ENCODE measurements around the gene ARHGEF9.
"Not testable (repeated sequence)": the region's sequence is repeated elsewhere in the genome, so short reads cannot be mapped to it uniquely, and the experiment has no call there.

ARHGEF9 gene

DNA sequence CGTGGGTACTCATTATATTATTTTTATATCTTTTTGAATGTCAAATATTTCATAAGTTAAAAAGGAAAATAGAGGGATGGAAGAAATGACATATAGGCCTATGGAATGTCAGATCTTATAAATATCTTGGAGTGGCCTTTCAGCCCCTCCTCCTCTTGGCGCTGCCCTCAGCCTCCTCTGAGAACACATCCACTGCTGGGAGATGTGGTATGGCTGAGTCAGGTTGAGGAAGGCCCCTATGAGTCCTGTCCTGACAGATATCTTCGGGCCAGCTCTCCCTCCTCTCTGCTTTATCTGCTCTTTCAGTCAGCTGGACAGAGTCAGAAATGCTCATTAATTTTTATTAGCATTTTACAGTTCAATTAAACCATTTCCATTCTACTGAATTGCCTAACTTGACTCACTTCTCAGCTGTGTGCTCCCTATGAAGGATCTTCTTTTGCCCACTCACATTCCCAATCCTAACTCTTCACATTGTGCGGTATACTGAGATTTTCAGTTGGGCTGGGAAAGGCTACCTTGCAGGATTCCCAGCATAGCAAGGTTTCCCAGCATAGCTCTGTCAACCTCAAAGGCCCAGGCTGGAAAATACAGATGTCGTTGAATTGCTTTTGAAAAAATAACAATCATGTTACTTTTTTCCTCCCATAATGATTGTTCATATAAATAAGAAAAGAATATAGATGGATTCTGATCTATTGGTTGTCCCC lies 128.0 kb downstream of the ARHGEF9 start:
- no peak for DNase-seq

DNA sequence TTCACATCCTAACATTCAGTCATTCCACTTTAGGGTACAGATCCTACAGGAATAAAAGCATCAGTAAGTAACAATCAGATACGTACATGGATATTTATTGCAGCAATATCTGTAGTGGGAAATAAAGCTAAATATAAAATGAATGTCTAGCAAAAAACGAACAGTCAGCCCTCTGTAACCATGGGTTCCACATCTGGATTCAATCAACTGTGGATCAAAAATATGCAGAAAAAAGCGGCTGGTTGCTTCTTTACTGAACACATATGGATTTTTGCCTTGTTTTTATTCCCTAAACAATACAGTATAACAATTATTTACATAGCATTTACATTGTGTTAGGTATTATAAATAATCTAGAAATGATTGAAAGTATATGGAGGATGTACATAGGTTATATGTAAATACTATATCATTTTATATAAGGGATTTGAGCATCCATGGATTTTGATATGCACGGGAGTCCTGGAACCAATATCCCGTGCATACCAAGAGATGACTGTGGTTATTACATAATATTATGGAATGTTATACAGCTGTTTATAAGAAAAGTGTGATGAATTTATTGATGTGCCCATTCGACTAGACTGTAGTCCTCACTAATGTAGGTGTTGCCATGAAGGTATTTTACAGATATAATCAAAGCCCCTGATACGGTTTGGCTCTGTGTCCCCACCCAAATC lies 132.8 kb downstream of the ARHGEF9 start:
- no peak for DNase-seq

DNA sequence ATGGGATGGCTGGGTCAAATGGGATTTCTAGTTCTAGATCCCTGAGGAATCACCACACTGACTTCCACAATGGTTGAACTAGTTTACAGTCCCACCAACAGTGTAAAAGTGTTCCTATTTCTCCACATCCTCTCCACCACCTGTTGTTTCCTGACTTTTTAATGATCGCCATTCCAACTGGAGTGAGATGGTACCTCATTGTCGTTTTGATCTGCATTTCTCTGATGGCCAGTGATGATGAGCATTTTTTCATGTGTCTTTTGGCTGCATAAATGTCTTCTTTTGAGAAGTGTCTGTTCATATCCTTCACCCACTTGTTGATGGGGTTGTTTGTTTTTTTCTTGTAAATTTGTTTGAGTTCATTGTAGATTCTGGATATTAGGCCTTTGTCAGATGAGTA lies 139.3 kb downstream of the ARHGEF9 start:
- DNase-seq = not testable (repeated sequence)

DNA sequence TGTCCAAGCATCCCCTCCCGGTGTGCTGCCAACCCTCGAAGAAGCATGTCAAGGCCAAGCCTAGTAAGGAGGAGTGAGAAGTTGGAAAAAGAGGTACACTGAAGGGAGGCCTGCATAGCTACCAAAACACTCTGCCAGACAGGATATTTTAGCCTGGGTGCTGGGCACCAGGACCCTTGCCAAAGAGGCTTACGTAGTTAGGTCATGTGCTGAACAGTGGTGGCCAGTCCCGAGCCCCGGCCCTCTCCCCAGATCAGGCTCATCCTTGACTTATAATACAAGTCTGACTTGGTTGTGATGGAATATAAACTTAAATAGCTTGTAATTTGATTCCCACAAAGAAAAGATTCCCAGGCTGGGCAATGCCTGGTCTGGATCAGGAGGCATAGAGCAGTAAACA lies 149.3 kb downstream of the ARHGEF9 start:
- no peak for DNase-seq

DNA sequence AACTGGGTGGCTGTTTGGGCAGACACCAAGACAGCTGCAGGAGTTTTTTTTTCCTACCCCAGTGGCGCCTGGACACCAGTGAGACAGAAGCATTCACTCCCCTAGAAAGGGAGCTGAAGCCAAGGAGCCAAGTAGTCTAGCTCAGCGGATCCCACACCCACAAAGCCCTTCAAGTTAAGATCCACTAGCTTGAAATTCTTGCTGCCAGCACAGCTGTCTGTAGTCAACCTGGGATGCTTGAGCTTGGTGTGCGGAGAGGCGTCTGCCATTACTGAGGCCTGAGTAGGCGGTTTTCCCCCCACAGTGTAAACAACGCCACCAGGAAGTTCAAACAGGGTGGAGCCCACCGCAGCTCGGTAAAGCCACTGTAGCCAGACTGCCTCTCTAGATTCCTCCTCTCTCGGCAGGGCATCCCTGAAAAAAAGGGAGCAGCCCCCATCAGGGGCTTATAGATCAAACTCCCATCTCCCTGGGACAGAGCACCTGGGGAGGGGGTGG lies 171.4 kb downstream of the ARHGEF9 start:
- no peak for DNase-seq

DNA sequence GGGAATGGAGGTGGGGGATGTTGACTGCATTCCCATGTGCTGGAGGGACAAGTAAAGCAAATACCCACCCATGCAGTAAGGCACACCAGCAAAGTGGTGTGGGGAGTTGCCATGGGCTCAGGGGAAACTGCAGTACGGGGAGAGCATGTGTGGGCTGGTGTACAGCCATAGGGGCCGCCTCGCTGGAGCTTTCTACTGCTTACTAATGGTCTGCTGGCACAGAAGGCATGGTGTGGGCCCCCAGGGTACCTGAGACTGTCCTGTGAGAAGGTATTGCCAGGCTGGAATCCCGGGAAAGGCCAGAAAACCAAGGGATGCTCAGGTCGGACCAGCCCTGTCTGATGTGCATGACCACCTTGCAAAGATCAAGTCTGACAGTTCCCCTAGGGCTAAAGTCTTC lies 199.1 kb downstream of the ARHGEF9 start:
- DNase-seq = no peak
